Stromal cell of bone marrow (primary cell): Measurements from ENCODE around the gene AKTIP.
"Not testable (repeated sequence)": the region's sequence is repeated elsewhere in the genome, so short reads cannot be mapped to it uniquely, and the experiment has no call there.

Source experiments
- DNase-seq: peaks from one replicate; pipeline ENCODE4 v3.0.0-alpha.2; 2012; ENCODE audit warnings: low read depth

Gene AKTIP

GRCh38 chr16:53515811-53516210 lies 12.8 kb upstream of the AKTIP start:
- no peak for DNase-seq

GRCh38 chr16:53515259-53515658 lies 12.2 kb upstream of the AKTIP start:
- no peak for DNase-seq

DNA sequence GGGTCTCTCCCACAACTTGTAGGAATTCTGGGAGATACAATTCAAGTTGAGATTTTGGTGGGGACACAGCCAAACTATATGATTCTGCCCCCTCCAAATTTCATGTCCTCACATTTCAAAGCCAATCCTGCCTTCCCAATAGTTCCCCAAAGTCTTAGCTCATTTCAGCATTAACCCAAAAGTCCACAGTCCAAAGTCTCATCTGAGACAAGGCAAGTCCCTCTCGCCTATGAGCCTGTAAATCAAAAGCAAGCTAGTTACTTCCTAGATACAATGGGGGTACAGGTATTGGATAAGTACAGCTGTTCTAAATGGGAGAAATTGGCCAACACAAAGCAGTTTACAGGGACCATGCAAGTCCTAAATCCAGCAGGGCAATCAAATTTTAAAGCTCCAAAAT lies 9.8 kb upstream of the AKTIP start:
- not testable (repeated sequence) for DNase-seq

GRCh38 chr16:53511403-53512280 lies 8.6 kb upstream of the AKTIP start:
- DNase-seq = no peak

- DNase-seq = no peak
These were observed 8.0 kb upstream of the AKTIP start for GRCh38 chr16:53511084-53511402.

GRCh38 chr16:53510704-53511070 lies 7.7 kb upstream of the AKTIP start:
- DNase-seq = no peak

DNA sequence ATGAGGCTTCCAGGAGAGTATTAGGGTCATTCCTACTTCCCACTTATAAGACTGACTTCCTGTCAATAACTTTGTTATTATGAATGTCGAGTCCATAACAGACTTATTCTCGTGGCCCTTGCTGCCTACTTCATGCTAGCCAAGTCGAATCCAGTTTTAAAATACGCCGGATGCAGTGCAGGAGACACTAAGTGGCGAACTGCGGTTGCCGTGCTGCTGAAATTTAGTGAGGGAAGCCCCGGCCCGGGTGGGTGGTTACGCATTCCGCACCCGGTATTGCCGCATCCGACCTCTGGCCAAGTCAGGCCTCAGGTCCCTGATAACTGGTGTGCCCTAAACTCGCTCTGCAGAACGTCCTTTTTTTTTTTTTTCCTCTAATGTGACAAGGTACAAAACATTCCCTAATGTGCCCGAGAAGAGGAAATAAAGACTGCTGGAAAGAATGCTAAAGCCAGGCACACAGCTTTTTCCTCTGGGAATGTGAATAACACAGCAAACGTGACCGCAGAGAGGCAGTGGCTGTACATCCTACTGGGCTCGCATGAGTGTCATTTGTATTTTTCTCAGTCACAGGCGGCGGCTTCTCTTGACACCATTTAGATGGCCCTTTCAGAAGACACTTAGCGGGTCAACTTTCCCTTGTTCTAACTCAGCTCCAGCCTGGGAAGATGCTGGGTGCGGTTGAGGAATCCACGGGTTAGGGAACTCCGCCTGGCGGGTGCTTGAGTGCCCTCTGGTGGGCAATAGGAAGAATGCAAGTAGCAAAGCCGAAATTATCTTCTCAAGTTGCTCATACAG lies 7.1 kb upstream of the AKTIP start:
- DNase-seq = peak; percentile 55

DNA sequence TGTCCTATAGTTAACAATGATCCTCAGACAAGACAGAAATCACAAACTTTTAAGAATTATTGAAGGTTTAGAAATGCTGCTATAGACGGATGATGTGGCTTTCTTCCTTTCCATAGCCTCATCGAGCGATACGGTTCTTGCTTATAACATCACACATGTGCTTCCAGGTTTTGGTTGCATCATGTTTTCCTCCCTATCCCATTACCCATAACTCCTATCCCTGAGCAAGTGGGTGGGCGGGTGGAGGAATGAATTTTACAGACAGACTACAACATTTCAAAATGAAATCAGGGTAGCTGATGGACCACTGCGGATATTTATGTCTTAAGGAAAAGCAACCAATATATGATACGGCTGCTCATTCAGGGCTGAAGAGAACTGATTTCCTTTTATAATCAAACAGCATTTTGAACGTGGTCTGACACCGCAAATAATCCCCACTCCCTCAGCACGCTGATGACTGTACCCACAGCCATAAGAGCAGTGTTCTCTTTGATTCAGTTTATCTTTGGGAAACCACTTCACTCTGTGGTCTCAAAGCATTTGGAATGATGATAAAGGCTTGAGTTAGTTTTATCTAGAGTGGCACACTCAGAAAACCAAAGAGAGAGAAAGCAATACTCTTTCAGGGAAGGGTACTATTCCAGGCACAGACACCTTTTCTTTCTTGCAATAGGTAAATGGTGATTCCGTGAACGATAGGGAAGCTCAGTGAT lies 4.6 kb upstream of the AKTIP start:
- DNase-seq = no peak

DNA sequence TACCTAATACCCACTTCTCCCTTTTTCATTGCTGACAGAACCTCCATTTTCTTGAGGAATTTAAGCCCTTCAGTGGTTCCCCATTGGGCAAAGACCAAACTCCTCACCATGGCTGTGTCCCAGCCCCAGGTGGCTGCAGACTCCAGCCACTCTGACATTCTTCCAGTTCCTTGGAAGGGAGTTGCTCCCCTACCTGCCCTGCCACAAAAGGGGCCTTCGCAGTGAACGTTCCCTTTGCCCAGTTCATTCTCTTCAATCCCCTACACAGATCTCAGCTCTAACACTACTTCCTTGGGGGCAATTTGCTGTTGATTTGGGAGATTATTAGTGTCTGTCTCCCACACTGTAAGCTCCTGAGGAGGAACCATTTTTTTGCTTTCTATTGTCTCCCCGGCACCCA lies 3.2 kb upstream of the AKTIP start:
- DNase-seq = no peak

GRCh38 chr16:53504665-53505064 lies 1.7 kb upstream of the AKTIP start:
- DNase-seq = peak; percentile 26

DNA sequence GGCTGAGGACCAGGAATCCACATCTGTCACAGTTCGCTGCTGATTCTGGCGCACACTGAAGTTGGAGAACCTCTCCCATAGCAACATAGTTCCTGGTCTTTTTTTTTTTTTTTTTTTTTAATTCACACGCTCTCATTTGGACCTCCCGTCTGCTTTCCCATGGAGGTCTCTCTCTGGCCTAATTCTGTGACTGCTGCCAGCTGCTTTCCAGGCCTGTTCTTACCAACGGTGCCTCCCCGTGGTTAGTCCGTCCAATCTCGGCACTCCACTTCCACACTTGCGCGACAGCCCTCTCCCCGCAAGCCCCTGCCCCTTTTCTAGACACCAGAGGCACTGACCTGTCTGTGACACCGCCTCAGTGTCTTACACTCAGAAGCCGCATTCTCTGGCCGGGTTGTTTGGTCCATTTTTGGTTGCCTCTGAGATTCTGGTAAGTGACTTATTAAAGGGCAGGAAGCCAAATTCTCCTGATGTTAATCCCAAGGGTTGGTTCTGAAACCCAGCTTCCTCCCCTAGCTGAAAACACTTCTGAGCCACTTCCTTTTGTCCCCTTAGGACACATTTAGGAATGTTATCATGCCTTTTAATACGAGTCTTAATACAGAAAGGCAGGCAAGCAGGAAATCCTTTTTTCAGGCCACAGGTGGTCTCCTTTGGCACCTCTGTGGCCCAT lies 1.1 kb upstream of the AKTIP start:
- DNase-seq = peak; percentile 59

DNA sequence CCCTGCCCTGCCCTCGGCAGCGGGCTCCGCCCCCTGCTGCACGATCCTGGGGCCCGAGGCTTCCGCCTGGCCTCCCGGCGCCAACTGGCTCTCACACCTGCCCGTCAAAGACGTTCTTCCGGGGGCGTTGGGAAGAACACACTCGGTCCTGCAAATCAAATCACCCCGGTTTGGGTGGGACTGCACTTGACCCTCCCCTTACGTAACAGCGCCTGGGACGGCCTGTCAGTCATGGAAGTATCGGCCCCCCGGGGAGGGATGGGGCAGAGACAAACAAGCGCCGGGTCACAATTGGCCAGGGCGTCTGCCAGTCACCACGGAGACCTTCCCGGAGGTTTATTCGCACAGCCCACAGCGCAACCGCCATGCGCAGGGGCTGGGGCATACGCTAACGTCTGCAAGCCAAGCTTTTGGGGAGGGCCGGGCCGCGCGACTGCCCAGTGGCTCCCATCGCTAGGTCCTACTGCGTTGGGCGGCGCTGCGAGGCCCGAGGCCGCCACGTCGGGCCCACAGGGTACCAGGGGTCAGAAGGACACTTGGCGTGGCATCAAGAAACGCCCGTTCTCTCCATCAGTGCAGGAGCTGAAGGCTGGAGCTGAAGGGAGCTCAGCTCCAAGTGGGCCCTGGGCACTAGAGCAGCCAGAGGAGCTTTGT lies 388 bp upstream of the AKTIP start:
- peak; percentile 100 for DNase-seq

GRCh38 chr16:53501216-53501859 lies 1.7 kb downstream of the AKTIP start:
- DNase-seq = no peak

GRCh38 chr16:53498984-53499383 lies 4.0 kb downstream of the AKTIP start:
- no peak for DNase-seq

DNA sequence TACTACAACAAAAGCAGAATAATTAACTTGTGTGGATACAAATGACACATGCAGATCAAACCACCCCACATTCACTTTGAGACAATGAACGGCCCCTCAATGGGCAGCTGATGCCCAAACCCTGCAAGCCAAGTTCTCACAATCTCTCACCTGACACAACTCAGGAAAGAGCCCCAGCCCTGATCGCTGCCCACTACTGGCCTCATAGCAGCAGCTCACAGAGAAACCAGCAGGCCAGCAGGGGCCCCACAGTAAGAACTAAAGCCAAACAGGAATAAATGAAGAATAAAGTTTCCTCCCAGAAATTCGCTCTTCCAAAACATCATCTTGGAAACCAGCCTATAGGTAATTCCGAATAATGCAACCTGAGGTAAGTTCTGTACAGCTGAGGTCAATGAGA lies 7.7 kb downstream of the AKTIP start:
- no peak for DNase-seq

DNA sequence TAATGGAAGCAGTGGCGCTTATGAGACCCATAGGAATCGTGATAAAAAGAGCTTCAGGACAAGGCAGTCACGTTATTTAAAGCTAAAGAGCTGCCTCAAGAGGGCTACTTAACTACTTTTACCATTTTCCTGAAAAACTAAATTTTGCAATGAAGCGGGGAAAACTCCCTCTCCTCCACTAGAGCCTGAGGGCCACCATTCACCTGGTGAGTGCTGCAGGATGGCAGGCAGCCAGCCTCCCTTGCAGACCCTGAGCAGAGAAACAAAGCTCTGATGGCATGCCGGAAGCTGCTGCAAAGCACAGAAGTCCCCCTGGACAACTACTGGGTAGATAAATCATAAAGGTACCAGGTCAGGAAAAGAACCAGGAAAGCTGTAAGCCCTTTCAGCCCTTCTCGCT lies 8.4 kb downstream of the AKTIP start:
- no peak for DNase-seq

DNA sequence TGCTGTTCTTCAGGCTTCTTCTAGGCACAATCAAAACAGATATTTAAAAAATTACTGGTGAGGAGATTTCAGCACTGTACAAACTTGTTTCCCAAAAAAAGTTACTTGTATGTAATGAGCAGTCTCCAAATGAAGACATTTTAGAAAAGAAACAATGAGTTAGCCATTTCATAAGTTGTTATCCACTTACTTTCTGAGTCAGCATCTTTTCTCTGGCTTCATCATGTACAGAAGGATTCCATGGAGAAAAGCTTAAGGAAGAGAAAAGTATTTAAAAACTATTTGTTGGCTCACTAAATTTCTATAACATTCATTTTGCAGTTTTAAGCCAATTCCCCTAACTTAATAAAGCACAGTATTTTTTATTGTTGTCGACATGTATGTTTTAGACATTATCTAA lies 10.5 kb downstream of the AKTIP start:
- DNase-seq = no peak

GRCh38 chr16:53489755-53490154 lies 13.3 kb downstream of the AKTIP start:
- no peak for DNase-seq

DNA sequence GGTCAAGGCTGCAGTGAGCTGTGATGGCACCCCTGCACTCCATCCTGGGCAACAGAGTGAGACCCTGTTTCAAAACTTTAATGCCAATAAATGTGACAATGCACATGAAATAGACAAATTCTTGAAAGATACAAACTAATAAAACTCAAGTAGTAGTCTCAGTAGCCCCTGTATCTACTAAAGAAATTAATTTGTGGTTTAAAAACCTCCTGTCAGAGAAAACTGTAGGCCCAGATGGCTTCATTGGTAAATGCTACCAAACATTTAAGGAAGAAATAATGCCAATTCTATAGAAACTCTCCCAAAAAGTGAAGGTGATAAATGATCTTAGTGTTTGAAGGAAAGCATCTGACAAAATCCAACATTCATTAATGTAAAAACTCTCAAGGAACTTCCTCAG lies 16.8 kb downstream of the AKTIP start:
- no peak for DNase-seq

GRCh38 chr16:53484542-53484941 lies 18.5 kb downstream of the AKTIP start:
- DNase-seq = no peak

GRCh38 chr16:53482123-53482522 lies 20.9 kb downstream of the AKTIP start:
- no peak for DNase-seq
